Muscle of back (tissue), 11 donors: Measurements from ENCODE around the gene MSH3. TPM values are rescaled to one million over a fixed set of nuclear protein-coding genes. Genes with fewer than 3 reads are reported as not detected.
"Not testable (repeated sequence)": the region's sequence is repeated elsewhere in the genome, so short reads cannot be mapped to it uniquely, and the experiment has no call there.

Experiments used
- DNase-seq, 3 donors: peaks; one replicate each; pipeline versions ENCODE4 v3.0.0 to v3.0.0-alpha.2; 2013
- polyA plus RNA-seq, 10 donors: library from polyadenylated mRNA; unstranded; fragments of 120-200 nt; gene quantifications; one replicate each; pipeline ENCODE4 v1.2.1, GENCODE V29; 2013; ENCODE audit not compliant: insufficient read length in 10 of 10

Gene MSH3
- polyA plus RNA-seq, 10 donors, result 8.3 to 13.3 (median 9.9) TPM

DNA sequence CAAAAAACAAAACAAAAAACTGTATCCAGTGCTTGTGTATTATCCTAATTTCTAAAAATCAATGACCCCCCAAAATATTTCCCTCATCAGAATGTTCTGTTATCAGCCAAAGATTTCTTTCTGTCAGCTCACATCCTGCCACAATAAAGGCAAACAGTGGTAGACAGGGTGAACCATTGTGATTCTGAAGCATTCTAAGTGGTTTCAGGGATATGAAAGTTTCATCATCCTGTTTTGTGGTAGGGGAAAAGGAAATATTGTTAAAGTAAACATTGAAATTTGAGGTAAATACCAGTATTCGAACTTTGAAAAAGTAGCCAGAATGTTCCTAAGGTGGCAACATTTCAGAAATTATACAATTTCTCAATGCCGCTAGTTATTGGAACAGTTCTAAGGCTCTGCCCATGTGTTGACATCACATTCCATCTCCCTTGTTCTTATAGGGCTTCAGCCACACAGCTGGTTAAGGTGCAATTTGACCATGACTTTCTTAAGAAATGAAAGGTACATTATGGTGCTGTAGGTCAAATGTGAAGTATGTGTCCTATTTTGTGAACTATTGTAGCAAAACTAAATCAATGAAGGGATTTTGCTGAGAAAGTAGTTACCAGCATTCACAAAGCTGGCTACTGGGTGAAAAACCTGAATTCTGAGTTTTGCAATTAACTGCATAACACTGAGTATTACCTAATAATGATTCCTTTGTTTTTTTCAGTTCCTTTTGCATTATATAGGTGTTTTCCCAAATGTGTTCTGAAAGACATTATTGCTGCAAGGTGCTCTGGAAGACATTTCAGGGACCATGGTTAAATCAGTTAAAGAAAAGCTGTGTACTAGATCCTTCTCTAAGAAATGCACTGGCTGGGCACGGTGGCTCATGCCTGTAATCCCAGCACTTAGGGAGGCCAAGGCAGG lies 198.1 kb downstream of the MSH3 start:
- no peak for DNase-seq

- no peak for DNase-seq
These were observed 199.0 kb downstream of the MSH3 start for GRCh38 chr5:80853413-80853812.

- DNase-seq, result no peak
These were observed 200.1 kb downstream of the MSH3 start for GRCh38 chr5:80854583-80854982.

- DNase-seq, result peak in 1 of 3 donors; percentile 57
These were observed 206.6 kb downstream of the MSH3 start for GRCh38 chr5:80860924-80861613.

DNA sequence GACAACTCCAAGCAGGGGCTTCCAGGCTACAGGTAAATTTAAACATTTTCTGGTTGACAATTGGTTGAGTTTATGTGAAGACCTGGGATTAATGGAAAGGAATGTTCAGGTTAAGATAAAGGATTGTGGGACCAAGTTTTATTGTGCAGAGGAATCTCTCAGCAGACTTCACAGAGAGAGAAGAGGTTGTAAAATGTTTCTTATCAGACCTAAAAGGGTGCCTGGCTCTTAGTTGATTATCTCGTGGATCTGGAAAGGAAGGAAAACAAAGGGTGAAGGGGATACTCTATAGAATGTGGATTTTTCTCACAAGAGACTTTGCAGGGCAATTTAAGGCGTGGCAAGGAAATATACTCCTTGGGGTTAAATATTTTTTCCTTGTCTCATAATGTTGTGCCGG lies 209.3 kb downstream of the MSH3 start:
- no peak for DNase-seq

DNA sequence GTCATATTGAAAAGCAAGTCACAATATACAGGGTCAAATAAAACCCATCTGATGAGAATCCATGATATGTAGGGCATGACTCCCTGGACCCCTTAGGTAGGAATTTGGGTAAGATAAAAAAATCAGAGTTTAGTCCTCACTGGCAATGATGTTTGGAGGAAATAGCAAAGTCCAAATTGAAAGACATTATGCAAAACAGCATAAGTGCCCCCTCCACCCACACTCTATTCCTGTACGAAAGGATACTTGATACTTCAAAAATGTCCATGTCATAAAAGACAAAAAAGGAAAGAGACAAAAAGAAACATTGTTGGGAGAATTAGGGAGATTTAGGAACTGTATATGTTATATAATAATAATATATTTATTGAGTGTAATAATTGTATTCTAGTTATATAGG lies 209.7 kb downstream of the MSH3 start:
- no peak for DNase-seq

DNA sequence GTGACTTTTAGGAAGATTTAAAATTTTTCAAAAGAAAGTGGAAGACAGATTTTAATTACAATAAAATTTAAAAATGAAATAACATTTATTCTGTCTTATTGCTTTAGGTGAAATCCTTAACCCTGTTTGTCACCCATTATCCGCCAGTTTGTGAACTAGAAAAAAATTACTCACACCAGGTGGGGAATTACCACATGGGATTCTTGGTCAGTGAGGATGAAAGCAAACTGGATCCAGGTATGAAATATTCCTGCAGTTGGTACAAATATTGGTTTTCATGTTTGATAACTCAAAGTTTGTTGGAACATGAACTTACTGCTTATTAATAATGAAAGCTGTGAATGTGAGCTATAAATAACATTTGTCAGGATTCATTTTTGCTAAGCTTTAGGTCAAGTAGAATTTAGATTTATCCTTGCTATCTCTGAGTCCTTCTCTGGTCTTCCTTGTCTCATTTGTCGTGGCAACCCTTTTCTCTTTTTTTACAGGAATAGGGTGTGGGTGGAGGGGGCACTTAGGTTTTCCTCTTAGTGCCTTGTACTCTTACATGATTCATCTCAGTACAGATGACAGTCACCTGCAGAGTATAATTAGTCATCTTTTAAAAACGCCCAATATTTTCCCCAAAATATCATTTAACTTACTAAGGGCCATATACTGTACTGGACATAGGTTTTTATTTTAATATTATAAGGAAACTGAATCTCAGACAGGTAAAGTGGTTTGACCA lies 210.4 kb downstream of the MSH3 start:
- no peak for DNase-seq

DNA sequence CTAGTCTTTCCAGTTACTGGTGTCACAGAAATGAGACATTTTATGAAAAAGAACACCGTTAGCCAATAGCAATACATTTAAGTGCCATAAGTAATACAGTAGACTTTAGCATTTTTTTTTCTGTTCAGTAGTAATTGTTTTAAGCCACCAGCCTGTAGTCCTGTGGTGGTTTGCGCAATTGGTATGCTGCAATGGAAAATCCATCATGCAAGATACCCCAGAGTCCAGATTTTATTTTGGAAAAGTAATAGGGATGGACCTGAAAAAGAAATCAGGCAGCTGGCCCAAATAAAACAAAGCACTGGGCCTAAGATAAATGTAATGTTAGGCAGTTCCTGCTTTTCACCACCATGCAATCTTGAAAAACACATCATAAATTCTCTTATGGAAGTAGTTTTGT lies 211.1 kb downstream of the MSH3 start:
- DNase-seq, result peak in 2 of 3 donors; percentile 12 to 35

DNA sequence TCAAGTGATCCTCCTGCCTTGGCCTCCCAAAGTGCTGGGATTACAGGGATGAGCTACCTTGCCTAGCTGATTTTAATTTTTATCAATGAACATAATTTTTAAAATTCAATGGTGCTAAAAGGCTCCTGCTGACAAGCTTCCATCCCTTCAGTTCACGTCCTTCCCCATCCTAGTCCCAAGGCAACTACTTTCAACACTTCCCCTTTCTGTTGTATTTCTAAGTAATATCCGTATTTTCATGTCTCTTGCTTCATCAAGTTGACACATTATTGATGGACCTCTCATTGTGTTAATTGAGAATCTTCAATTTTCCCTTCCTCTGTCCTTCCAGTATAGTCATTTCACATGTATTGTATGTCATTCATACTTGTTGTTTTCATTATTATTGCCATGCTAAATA lies 211.9 kb downstream of the MSH3 start:
- DNase-seq, result no peak

DNA sequence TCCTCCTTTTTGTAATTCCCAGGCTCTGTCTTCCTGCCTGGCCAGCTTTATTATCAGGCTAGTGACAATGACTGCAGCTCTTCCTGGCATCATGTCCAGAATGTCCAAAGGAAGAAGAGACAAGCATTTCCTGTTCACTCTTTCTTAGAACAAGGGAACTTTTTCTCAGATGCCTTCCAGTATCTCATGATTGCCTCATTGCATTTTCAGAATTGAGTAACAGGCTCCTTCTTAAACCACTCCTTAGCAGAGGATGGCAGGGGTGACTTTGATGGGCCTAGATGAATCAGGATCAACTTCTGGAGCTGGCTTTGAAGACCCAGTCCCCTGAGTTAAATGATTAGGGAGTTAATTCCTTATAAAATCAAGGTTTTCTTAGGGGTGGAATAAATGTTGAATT lies 212.8 kb downstream of the MSH3 start:
- no peak for DNase-seq

- no peak for DNase-seq
These were observed 216.0 kb downstream of the MSH3 start for GRCh38 chr5:80870442-80870841.

DNA sequence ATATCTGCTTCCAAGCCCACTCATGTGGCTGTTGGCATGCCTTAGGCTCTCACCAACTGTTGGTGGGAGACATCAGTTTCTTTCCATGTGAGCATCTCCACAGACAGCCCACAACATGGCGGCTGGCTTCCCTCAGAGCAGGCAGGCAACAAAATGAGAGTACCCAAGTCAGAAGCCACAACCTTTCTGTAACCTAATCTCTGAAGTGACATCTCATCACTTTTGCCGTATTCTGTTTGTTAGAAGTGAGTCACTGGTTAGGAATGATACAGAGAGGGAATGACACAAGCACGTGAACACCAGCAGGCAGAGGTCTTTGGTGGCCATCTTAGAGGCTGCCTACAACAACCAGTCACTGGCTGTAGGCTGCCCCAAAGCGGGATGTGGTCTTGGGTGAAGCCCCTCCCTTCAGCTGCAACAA lies 217.1 kb downstream of the MSH3 start:
- DNase-seq, result peak in 1 of 3 donors; percentile 9

- DNase-seq, result no peak
These were observed 219.7 kb downstream of the MSH3 start for GRCh38 chr5:80874162-80874561.

GRCh38 chr5:80877592-80877991 lies 223.1 kb downstream of the MSH3 start:
- DNase-seq, result no peak

DNA sequence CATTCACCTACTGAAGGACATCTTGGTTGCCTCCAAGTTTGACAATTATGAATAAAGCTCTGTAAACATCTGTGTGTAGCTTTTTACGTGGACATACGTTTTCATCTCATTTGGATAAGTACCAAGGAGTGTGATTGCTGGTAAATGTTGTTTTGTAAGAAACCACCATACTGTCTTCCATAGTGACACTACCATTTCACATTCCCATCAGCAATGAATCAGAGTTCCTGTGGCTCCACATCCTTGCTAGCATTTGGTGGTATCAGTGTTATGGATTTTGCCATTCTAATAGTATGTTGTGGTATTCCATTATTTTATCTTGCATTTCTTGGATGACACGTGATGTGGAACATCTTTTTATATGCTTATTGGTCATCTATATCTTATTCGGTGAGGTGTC lies 227.3 kb downstream of the MSH3 start:
- DNase-seq, result no peak

DNA sequence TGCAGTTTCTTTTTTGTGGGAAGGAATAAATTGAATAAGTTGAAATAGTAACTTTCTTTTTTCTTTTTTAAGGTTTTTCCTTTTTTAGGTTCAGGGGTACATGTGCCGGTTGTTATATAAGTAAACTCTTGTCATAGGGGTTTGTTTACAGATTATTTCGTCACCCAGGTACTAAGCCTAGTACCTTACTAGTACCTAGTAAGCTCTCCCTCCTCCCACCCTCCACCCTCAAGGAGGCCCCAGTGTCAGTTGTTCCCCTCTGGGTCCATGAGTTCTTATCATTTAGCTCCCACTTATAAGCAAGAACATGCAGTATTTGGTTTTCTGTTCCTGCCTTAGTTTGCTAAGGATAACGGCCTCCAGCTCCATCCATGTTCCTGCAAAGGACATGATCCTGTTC lies 228.9 kb downstream of the MSH3 start:
- DNase-seq, result not testable (repeated sequence)

DNA sequence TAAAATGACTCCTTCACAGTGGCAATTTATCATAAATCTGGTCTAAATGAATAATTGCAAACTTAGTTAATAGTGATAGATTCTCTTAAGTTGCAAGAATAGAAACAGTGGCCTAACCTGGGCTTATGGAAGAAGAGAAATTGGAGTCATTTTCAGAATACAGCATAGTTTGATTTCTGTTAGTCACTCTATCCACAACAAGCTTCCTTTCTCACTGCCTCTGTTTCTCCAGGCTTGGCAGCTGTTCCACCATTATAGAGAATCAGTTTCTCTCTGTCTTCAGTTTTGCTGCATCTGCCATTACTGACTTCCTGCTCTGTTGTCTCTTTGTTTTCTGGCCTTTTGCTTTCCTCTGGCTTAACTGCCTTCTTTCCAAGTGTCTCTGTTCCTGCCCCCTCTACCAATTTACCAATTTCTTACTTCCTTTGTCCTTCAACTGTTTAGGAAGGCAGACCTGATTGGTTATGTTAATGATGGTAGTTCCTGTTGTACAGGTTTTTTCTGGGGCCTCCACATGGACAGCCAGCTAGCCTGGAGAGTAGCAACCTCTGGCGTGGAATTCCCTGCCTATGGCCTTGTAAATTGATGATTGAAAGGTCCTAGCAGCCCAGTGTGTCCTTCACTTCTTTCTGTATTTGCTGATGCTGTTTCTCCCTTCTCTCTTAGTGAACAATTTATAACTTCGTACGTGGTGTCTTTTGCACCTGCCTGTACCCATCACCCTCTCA lies 229.8 kb downstream of the MSH3 start:
- no peak for DNase-seq

DNA sequence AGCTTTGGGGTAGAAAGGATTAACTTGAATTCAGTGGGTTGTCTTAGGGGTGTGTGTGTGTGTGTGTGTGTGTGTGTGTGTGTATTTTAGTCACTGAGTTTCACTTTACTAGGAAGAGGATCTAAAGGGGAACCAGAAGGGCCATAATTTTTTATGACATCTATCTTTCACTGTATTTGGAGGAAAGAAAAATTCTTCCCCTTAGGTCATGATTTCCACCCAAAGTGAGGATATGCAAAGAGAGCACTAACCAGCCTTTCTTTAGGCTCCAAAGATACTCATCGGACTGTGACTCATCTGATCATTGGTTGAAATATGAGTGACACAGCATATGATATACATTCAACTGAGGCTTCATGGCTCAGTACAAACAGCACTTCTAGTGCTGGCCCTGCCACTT lies 230.5 kb downstream of the MSH3 start:
- no peak for DNase-seq

DNA sequence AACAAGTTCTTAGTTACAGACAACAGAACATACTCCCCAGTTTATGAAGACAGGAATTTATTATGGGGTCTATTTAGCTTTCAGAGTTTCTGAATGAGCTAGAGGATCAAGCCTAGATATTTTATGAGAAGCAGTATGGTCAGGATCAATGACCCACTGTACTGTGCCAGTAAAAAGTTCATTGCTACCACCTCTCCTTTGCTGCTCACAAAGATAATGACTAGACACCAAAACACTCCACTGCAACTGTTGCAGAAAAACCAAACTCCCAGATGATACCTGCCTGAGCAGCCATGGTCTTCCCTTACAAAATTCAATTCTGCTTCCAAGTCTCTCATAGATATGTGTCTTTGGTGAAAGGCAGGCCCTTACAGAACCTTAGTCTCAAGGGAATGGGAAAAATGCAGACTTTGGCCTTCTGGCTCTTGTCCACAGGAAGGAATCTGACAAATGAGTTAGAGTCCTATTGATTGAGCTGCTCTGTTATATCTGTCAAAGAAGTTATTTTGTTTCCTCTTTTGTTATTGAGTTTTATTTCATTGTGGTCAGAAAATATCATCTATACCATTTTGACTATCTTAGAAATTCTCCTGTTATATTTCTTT lies 231.0 kb downstream of the MSH3 start:
- peak in 1 of 3 donors; percentile 10 for DNase-seq

- no peak for DNase-seq
These were observed 239.6 kb downstream of the MSH3 start for GRCh38 chr5:80894083-80894482.

- DNase-seq, result no peak
These were observed 241.1 kb downstream of the MSH3 start for GRCh38 chr5:80895523-80895922.
